Measurements from ENCODE around the gene ZG16.

GRCh38 chr16:29745121-29745852 is 32.8 kb upstream of the ZG16 start:
- TF ChIP-seq ZNF274 (IDR thresholded peaks at IDR 0.05; ENCODE audit: low read depth, low read length): no peak
- no peak for TF ChIP-seq SUZ12 (IDR thresholded peaks at IDR 0.05; ENCODE audit: extremely low read depth, insufficient read depth, insufficient read length)

All from NT2/D1 (cell line).